Measurements from ENCODE around the gene SHLD2.

The SHLD2 gene

DNA sequence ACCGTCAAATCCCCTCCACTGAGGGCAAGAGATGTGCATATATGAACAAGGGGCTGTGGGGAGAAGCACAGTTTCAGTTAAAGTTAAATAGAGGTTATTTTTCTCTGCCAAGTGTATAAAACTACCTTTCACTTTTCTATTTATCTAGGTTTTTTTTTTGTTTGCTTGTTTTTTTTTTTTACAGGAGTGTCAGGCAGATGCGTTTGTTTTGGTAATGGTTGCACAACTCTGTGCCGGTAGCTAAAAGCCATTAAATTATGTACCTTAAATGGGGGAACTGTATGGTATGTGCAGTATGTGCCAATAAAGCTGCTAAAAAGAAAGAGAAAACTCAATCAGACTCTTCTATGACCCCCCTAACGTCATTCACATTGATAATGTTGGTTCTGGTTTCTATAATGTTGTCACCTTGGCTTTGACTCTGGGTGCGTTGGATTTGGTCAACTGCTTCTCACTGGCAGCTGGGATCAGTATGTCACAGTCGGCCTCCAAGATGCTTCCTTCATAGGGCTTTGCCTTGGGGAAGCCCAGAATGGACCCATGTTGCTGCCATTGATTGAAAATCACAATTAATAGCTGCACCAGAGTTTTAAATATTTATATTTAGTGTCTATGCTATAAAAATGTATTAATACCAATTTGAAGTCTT is 34.6 kb upstream of the SHLD2 start:
- Histone ChIP-seq H3K4me2 (no peak overlapping the region), H3K4me1 (ENCODE audit: low read depth, poor library complexity, severe bottlenecking) (peaks cover 3% of the 10 kb centered on the region), H3K4me3 (IDR thresholded peaks at IDR 0.05; ENCODE audit: insufficient read depth, low read depth, low read length) (no peak overlapping the region), H3K79me2 (ENCODE audit: insufficient read depth, low read depth) (no peaks in the 10 kb centered on the region), H3K36me3 (ENCODE audit: insufficient read depth) (peaks cover 23% of the 10 kb centered on the region; the same call in 1 of the 2 replicates), H3K27ac (no peak overlapping the region), H2AFZ (ENCODE audit: low read depth) (no peak overlapping the region), H3K27me3 (ENCODE audit: insufficient read depth, low read depth) (no peaks in the 10 kb centered on the region), H4K20me1 (ENCODE audit: insufficient read depth) (no peaks in the 10 kb centered on the region), H3K9ac (no peak overlapping the region)
- TF ChIP-seq, protein P1, sequence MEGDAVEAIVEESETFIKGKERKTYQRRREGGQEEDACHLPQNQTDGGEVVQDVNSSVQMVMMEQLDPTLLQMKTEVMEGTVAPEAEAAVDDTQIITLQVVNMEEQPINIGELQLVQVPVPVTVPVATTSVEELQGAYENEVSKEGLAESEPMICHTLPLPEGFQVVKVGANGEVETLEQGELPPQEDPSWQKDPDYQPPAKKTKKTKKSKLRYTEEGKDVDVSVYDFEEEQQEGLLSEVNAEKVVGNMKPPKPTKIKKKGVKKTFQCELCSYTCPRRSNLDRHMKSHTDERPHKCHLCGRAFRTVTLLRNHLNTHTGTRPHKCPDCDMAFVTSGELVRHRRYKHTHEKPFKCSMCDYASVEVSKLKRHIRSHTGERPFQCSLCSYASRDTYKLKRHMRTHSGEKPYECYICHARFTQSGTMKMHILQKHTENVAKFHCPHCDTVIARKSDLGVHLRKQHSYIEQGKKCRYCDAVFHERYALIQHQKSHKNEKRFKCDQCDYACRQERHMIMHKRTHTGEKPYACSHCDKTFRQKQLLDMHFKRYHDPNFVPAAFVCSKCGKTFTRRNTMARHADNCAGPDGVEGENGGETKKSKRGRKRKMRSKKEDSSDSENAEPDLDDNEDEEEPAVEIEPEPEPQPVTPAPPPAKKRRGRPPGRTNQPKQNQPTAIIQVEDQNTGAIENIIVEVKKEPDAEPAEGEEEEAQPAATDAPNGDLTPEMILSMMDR (conservative IDR thresholded peaks at IDR 0.05; ENCODE audit: low read depth, low read length) = no peak

DNA sequence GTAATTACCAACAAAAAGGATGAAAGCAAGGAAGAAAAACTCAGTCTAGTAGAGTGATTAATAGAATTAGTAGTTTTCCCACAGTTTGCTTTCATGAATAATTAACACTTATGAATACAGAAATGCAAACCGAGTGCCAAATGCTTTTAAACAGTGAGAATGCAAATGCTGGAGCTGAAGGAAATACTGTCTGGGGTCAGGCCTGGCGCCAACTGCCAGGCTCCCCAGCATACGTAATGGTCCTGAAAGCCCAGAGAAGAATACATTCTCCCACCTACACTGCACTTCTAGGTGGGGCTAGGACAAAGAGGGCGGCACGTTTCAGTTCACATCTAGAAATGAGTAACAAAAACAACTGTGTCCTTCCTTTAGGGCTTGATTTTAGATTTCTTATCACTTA is 30.4 kb upstream of the SHLD2 start:
- H3K79me2 ChIP-seq (ENCODE audit: insufficient read depth, low read depth) = no peaks in the 10 kb centered on the region; the same call in 1 of the 2 replicates
- H3K27ac ChIP-seq = no peak overlapping the region
- H3K4me3 ChIP-seq (IDR thresholded peaks at IDR 0.05; ENCODE audit: insufficient read depth, low read depth, low read length) = no peak overlapping the region
- H4K20me1 ChIP-seq (ENCODE audit: insufficient read depth) = no peaks in the 10 kb centered on the region
- no peaks in the 10 kb centered on the region for H3K27me3 ChIP-seq (ENCODE audit: insufficient read depth, low read depth)
- H2AFZ ChIP-seq (ENCODE audit: low read depth) = no peak overlapping the region
- TF ChIP-seq, protein P1 (conservative IDR thresholded peaks at IDR 0.05; ENCODE audit: low read depth, low read length) = no peak
- H3K4me2 ChIP-seq = no peak overlapping the region
- H3K4me1 ChIP-seq (ENCODE audit: low read depth, poor library complexity, severe bottlenecking) = no peaks in the 10 kb centered on the region
- H3K36me3 ChIP-seq (ENCODE audit: insufficient read depth) = peaks cover 11% of the 10 kb centered on the region
- no peak overlapping the region for H3K9ac ChIP-seq

DNA sequence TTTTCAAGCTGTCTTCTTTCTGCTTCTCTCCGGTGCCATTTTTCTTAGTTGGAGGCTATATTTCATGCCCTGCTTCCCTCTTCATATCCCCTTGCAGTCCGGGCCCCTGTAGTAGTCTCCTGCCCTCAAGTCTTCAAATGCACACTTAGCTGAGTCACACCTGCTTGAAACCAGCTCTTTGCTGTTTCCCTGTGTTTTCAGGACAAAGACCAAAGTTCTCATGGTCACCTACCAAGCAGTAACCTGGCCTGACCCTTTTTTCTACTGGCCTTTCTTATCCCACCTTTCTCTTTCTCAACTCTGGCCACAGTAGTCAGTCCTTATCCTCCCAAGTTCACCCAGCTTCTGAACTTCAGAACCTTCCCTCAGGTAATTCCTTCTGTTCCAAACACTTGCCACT is 28.8 kb upstream of the SHLD2 start:
- no peak overlapping the region for H2AFZ ChIP-seq (ENCODE audit: low read depth)
- H3K4me1 ChIP-seq (ENCODE audit: low read depth, poor library complexity, severe bottlenecking) = no peaks in the 10 kb centered on the region
- no peaks in the 10 kb centered on the region; the same call in 1 of the 2 replicates for H3K79me2 ChIP-seq (ENCODE audit: insufficient read depth, low read depth)
- no peak overlapping the region for H3K4me3 ChIP-seq (IDR thresholded peaks at IDR 0.05; ENCODE audit: insufficient read depth, low read depth, low read length)
- TF ChIP-seq, protein P1 (conservative IDR thresholded peaks at IDR 0.05; ENCODE audit: low read depth, low read length) = no peak
- no peaks in the 10 kb centered on the region for H3K27me3 ChIP-seq (ENCODE audit: insufficient read depth, low read depth)
- H3K9ac ChIP-seq = no peak overlapping the region
- no peak overlapping the region for H3K4me2 ChIP-seq
- H3K36me3 ChIP-seq (ENCODE audit: insufficient read depth) = peaks cover 4% of the 10 kb centered on the region
- no peaks in the 10 kb centered on the region for H4K20me1 ChIP-seq (ENCODE audit: insufficient read depth)
- H3K27ac ChIP-seq = no peak overlapping the region

DNA sequence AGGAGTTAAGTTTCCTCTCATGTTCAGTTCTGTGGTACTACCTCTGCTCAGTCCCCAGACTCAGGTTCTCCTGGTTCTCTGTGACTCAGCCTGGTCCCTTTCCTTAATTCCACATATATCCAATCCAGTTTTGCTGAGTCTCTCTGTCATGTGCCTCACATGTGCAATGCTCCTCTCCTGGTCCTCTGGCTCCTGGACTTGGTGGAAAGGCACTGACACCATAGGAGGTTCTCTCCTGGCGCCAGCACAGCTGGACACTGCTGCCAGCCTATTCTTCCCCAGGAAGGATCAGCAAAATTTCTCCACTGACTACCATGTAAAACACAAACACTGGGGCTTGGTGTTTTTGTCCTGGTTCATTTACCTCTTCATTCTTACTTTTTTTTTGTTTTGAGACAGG is 28.1 kb upstream of the SHLD2 start:
- H3K27me3 ChIP-seq (ENCODE audit: insufficient read depth, low read depth) = no peaks in the 10 kb centered on the region
- H3K36me3 ChIP-seq (ENCODE audit: insufficient read depth) = peaks cover 4% of the 10 kb centered on the region
- H3K79me2 ChIP-seq (ENCODE audit: insufficient read depth, low read depth) = no peaks in the 10 kb centered on the region; the same call in 1 of the 2 replicates
- H3K4me2 ChIP-seq = no peak overlapping the region
- H3K9ac ChIP-seq = no peak overlapping the region
- no peak overlapping the region for H3K27ac ChIP-seq
- H3K4me3 ChIP-seq (IDR thresholded peaks at IDR 0.05; ENCODE audit: insufficient read depth, low read depth, low read length) = no peak overlapping the region
- H3K4me1 ChIP-seq (ENCODE audit: low read depth, poor library complexity, severe bottlenecking) = no peaks in the 10 kb centered on the region
- no peaks in the 10 kb centered on the region for H4K20me1 ChIP-seq (ENCODE audit: insufficient read depth)
- H2AFZ ChIP-seq (ENCODE audit: low read depth) = no peak overlapping the region
- TF ChIP-seq, protein P1 (conservative IDR thresholded peaks at IDR 0.05; ENCODE audit: low read depth, low read length) = no peak

Data from KMS-11 (cell line).